T1000 (cell line): ENCODE results near the gene ANKS1B.

ENCODE experiments used
- DNase-seq: peaks from one replicate; lab custom pipeline; 2025; ENCODE audit warnings: mixed read lengths; lab: John Stamatoyannopoulos, UW

ANKS1B gene

GRCh38 chr12:99128246-99128802 is 856.4 kb downstream of the ANKS1B start:
- no peak for DNase-seq

- no peak for DNase-seq
Measured at GRCh38 chr12:99122959-99123358, 861.8 kb downstream of the ANKS1B start.

- no peak for DNase-seq
Measured at GRCh38 chr12:99122496-99122895, 862.2 kb downstream of the ANKS1B start.

GRCh38 chr12:99121546-99121945 is 863.2 kb downstream of the ANKS1B start:
- no peak for DNase-seq

- DNase-seq, result no peak
Measured at GRCh38 chr12:99119943-99120342, 864.8 kb downstream of the ANKS1B start.

- DNase-seq, result no peak
Measured at GRCh38 chr12:99119449-99119848, 865.3 kb downstream of the ANKS1B start.

GRCh38 chr12:99111600-99111999 is 873.1 kb downstream of the ANKS1B start:
- no peak for DNase-seq

GRCh38 chr12:99110868-99111267 is 873.9 kb downstream of the ANKS1B start:
- no peak for DNase-seq

GRCh38 chr12:99110212-99110611 is 874.5 kb downstream of the ANKS1B start:
- no peak for DNase-seq

- no peak for DNase-seq
Measured at GRCh38 chr12:99108924-99109323, 875.8 kb downstream of the ANKS1B start.

- DNase-seq, result no peak
Measured at GRCh38 chr12:99099786-99100185, 885.0 kb downstream of the ANKS1B start.

- DNase-seq, result no peak
Measured at GRCh38 chr12:99097171-99097570, 887.6 kb downstream of the ANKS1B start.

GRCh38 chr12:99093166-99093565 is 891.6 kb downstream of the ANKS1B start:
- DNase-seq, result no peak

GRCh38 chr12:99092100-99092851 is 892.5 kb downstream of the ANKS1B start:
- no peak for DNase-seq

- no peak for DNase-seq
Measured at GRCh38 chr12:99087278-99087677, 897.5 kb downstream of the ANKS1B start.

GRCh38 chr12:99079811-99080210 is 904.9 kb downstream of the ANKS1B start:
- no peak for DNase-seq

- no peak for DNase-seq
Measured at GRCh38 chr12:99068993-99069747, 915.6 kb downstream of the ANKS1B start.

GRCh38 chr12:99067171-99067785 is 917.5 kb downstream of the ANKS1B start:
- DNase-seq, result no peak

GRCh38 chr12:99066726-99067125 is 918.0 kb downstream of the ANKS1B start:
- no peak for DNase-seq

GRCh38 chr12:99063182-99063581 is 921.6 kb downstream of the ANKS1B start:
- DNase-seq, result no peak

GRCh38 chr12:99059824-99060511 is 924.8 kb downstream of the ANKS1B start:
- DNase-seq, result no peak

- no peak for DNase-seq
Measured at GRCh38 chr12:99057670-99058069, 927.1 kb downstream of the ANKS1B start.
